BJ (cell line): ENCODE measurements around the gene ARAP1. TPM values are rescaled to one million over a fixed set of nuclear protein-coding genes. Genes with fewer than 3 reads are reported as not detected.

ENCODE experiments used
- CTCF ChIA-PET: fragments of 350-600 bp; formaldehyde crosslinking; extraction: SDS; loops from one replicate; lab custom pipeline; 2021; ENCODE audit warnings: antibody characterized with exemption, inconsistent platforms; lab: Yijun Ruan, JAX
- POLR2A ChIA-PET: fragments of 300-600 bp; sonication (Branson Sonifier 250); formaldehyde crosslinking; extraction: SDS; loops from one replicate; lab custom pipeline; 2021; ENCODE audit warnings: antibody characterized with exemption; lab: Charles Lee
- DNase-seq: peaks from one replicate; pipeline ENCODE4 v3.0.0-alpha.2; 2011; ENCODE audit warnings: low read depth
- H3K27me3 ChIP-seq: 2 replicates; pipeline ENCODE4 v1.6.0; 2011; ENCODE audit warnings: low read length; ENCODE audit not compliant: control insufficient read depth, insufficient read depth
- H3K36me3 ChIP-seq: 2 replicates; pipeline ENCODE4 v1.5.1; 2011; ENCODE audit warnings: low read length; ENCODE audit not compliant: control insufficient read depth, insufficient read depth
- H3K4me3 ChIP-seq: 2 replicates; pipeline ENCODE4 v1.5.1; 2011; ENCODE audit warnings: low read depth, mild to moderate bottlenecking, control low read depth, low read length
- CTCF ChIP-seq: IDR thresholded peaks from 2 replicates; pipeline ENCODE4 v1.5.1; 2011; ENCODE audit warnings: low read depth, mild to moderate bottlenecking, control low read depth, inconsistent platforms, low read length, moderate library complexity; ENCODE audit not compliant: insufficient read depth
- polyA plus RNA-seq: library from polyadenylated mRNA; depleted of rRNA; stranded (reverse); fragments of >200 nt; gene quantifications from 2 replicates; pipeline ENCODE4 v1.2.3, GENCODE V29; 2011

The ARAP1 gene
- polyA plus RNA-seq, 1 experiment: 74.5 TPM

- no peak for DNase-seq
- H3K27me3 ChIP-seq: no peaks in the 10 kb centered on the region
- peaks cover 1% of the 10 kb centered on the region for H3K36me3 ChIP-seq
- no peak for TF ChIP-seq CTCF
- ChIA-PET CTCF (interaction anchor here (0.8 to 1.4 kb wide), 3 partner anchors 22 to 438 kb away, joined by 3 to 4 read pairs (median 4); partner anchors contain the start of gene STARD10), POLR2A (interaction anchor here (0.5 kb wide), 1 partner anchor 10 kb away, joined by 5 read pairs; no protein-coding TSS in a partner anchor)
- no peak overlapping the region for H3K4me3 ChIP-seq
Measured at GRCh38 chr11:72746821-72747220, 5.4 kb downstream of the ARAP1 start.

- CTCF ChIA-PET: interaction anchor here (0.9 kb wide), 1 partner anchor 439 kb away, joined by 4 read pairs; no protein-coding TSS in a partner anchor
- no peak overlapping the region for H3K4me3 ChIP-seq
- H3K27me3 ChIP-seq: no peaks in the 10 kb centered on the region
- H3K36me3 ChIP-seq: peaks cover 1% of the 10 kb centered on the region
- no peak for TF ChIP-seq CTCF
- DNase-seq: no peak
- POLR2A ChIA-PET: interaction anchor here (0.5 kb wide), 1 partner anchor 9 kb away, joined by 5 read pairs; no protein-coding TSS in a partner anchor
Measured at GRCh38 chr11:72745925-72746550, 6.2 kb downstream of the ARAP1 start.

- ChIA-PET CTCF (no interaction called here), POLR2A (no interaction called here)
- TF ChIP-seq CTCF: no peak
- H3K36me3 ChIP-seq: peaks cover 1% of the 10 kb centered on the region
- no peak for DNase-seq
- no peak overlapping the region for H3K4me3 ChIP-seq
- H3K27me3 ChIP-seq: no peaks in the 10 kb centered on the region
Measured at GRCh38 chr11:72745511-72745910, 6.7 kb downstream of the ARAP1 start.

- no peak for DNase-seq
- peaks cover 1% of the 10 kb centered on the region for H3K36me3 ChIP-seq
- no peak for TF ChIP-seq CTCF
- ChIA-PET POLR2A (no interaction called here), CTCF (no interaction called here)
- no peaks in the 10 kb centered on the region for H3K27me3 ChIP-seq
- H3K4me3 ChIP-seq: no peak overlapping the region
Measured at GRCh38 chr11:72744474-72744873, 7.7 kb downstream of the ARAP1 start.

- DNase-seq: no peak
- ChIA-PET POLR2A (no interaction called here), CTCF (interaction anchor here (1.2 to 1.3 kb wide), 2 partner anchors 51 to 70 kb away, joined by 3 to 4 read pairs; partner anchors contain the start of gene STARD10)
- Histone ChIP-seq H3K4me3 (no peak overlapping the region), H3K27me3 (no peaks in the 10 kb centered on the region), H3K36me3 (peaks cover 1% of the 10 kb centered on the region)
- no peak for TF ChIP-seq CTCF
Measured at GRCh38 chr11:72743321-72744221, 8.6 kb downstream of the ARAP1 start.
